Parathyroid adenoma (tissue), 2 donors: ENCODE results near the gene GALNT9.
A peak's percentile ranks its signal among the peaks of the same experiment; 100 is the strongest.

Source experiments
- H2AFZ ChIP-seq: fragments of 300-600 bp; sonication (generic); one replicate; pipeline ENCODE4 v1.7.0; 2017; ENCODE audit warnings: antibody characterized with exemption, mild to moderate bottlenecking
- H3K27ac ChIP-seq: fragments of 300-600 bp; sonication (generic); one replicate; pipeline ENCODE4 v1.7.0; 2017
- H3K27me3 ChIP-seq: fragments of 300-600 bp; sonication (generic); one replicate; pipeline ENCODE4 v1.7.0; 2017; ENCODE audit warnings: low read length; ENCODE audit not compliant: control insufficient read depth, insufficient read depth
- H3K36me3 ChIP-seq: fragments of 300-600 bp; sonication (generic); one replicate; pipeline ENCODE4 v1.7.0; 2017; ENCODE audit warnings: low read length; ENCODE audit not compliant: control insufficient read depth, insufficient read depth
- H3K4me1 ChIP-seq: fragments of 300-600 bp; sonication (generic); one replicate; pipeline ENCODE4 v1.7.0; 2017; ENCODE audit warnings: control low read depth
- H3K4me2 ChIP-seq: fragments of 300-600 bp; sonication (generic); one replicate; pipeline ENCODE4 v1.7.0; 2017; ENCODE audit warnings: low read length
- H3K4me3 ChIP-seq: fragments of 300-600 bp; sonication (generic); one replicate; pipeline ENCODE4 v1.7.0; 2017; ENCODE audit warnings: low read depth, low read length
- H3K79me2 ChIP-seq: fragments of 300-600 bp; sonication (generic); one replicate; pipeline ENCODE4 v1.7.0; 2017; ENCODE audit warnings: control low read depth
- H3K9ac ChIP-seq: fragments of 300-600 bp; sonication (generic); one replicate; pipeline ENCODE4 v1.7.0; 2017; ENCODE audit warnings: mild to moderate bottlenecking
- H3K9me3 ChIP-seq: fragments of 300-600 bp; sonication (generic); one replicate; pipeline ENCODE4 v1.7.0; 2017; ENCODE audit warnings: low read length; ENCODE audit not compliant: control insufficient read depth
- TF ChIP-seq, protein P1 (sequence below): fragments of 300-600 bp; sonication (generic); IDR thresholded peaks from one replicate; pipeline ENCODE4 v1.7.0; 2017; ENCODE audit warnings: antibody characterized with exemption, mild to moderate bottlenecking
- donor health status: primary hyperparathyroidism.

Gene GALNT9

DNA sequence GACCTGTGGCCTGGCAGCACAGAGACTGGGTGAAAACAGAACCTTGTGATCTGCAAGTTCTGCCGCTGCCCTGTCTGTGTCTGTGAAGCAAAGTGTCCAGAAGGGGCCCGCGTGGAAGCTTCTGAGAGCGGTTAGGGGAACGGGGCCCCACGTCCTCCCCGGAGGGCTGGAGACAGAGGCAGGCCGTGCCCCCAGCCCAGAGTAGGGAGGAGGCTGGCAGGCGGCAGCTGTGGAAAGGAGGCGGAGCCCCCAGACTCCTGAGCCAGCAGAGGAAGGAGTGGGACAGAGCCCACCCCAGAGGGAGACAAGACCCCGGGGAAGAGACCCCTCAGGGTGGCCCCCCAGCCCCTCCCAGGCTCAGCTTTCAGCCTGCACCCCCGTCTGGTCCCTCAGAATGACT is 49.0 kb downstream of the GALNT9 start:
- peaks cover 3% of the 10 kb centered on the region for H3K27me3 ChIP-seq
- peak overlapping the region; percentile 99 for H3K27ac ChIP-seq
- no peaks in the 10 kb centered on the region for H3K79me2 ChIP-seq
- H3K9ac ChIP-seq: no peak overlapping the region
- H2AFZ ChIP-seq: no peak overlapping the region
- TF ChIP-seq, protein P1, sequence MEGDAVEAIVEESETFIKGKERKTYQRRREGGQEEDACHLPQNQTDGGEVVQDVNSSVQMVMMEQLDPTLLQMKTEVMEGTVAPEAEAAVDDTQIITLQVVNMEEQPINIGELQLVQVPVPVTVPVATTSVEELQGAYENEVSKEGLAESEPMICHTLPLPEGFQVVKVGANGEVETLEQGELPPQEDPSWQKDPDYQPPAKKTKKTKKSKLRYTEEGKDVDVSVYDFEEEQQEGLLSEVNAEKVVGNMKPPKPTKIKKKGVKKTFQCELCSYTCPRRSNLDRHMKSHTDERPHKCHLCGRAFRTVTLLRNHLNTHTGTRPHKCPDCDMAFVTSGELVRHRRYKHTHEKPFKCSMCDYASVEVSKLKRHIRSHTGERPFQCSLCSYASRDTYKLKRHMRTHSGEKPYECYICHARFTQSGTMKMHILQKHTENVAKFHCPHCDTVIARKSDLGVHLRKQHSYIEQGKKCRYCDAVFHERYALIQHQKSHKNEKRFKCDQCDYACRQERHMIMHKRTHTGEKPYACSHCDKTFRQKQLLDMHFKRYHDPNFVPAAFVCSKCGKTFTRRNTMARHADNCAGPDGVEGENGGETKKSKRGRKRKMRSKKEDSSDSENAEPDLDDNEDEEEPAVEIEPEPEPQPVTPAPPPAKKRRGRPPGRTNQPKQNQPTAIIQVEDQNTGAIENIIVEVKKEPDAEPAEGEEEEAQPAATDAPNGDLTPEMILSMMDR: no peak
- H3K4me3 ChIP-seq: no peak overlapping the region
- peaks cover 42% of the 10 kb centered on the region for H3K4me1 ChIP-seq
- H3K9me3 ChIP-seq: no peaks in the 10 kb centered on the region
- no peaks in the 10 kb centered on the region for H3K36me3 ChIP-seq
- H3K4me2 ChIP-seq: no peak overlapping the region

DNA sequence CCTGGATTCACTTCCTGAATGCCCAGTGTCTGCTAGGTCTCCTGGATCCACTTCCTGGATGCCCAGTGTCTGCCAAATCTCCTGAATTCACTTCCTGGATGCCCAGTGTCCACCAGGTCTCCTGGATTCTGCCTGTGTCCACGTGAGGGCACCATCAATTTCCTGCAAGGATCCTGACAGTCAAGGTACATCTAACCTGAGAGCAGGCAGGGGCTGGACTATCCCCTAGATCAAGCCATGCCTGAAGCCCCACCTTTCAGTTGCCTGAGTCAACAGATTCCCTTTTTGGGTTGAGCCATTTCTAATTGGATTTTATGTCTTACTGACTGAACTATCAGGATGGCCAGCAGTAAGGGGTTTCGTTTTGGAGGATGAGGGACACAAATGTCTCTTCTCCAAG is 49.5 kb downstream of the GALNT9 start:
- no peak overlapping the region for H3K9ac ChIP-seq
- H3K27ac ChIP-seq: peak overlapping the region; percentile 27
- H3K4me2 ChIP-seq: no peak overlapping the region
- H3K36me3 ChIP-seq: no peaks in the 10 kb centered on the region
- H3K9me3 ChIP-seq: no peaks in the 10 kb centered on the region
- TF ChIP-seq, protein P1: no peak
- H3K4me3 ChIP-seq: no peak overlapping the region
- H3K79me2 ChIP-seq: no peaks in the 10 kb centered on the region
- H3K4me1 ChIP-seq: peaks cover 46% of the 10 kb centered on the region
- peaks cover 3% of the 10 kb centered on the region for H3K27me3 ChIP-seq
- no peak overlapping the region for H2AFZ ChIP-seq

DNA sequence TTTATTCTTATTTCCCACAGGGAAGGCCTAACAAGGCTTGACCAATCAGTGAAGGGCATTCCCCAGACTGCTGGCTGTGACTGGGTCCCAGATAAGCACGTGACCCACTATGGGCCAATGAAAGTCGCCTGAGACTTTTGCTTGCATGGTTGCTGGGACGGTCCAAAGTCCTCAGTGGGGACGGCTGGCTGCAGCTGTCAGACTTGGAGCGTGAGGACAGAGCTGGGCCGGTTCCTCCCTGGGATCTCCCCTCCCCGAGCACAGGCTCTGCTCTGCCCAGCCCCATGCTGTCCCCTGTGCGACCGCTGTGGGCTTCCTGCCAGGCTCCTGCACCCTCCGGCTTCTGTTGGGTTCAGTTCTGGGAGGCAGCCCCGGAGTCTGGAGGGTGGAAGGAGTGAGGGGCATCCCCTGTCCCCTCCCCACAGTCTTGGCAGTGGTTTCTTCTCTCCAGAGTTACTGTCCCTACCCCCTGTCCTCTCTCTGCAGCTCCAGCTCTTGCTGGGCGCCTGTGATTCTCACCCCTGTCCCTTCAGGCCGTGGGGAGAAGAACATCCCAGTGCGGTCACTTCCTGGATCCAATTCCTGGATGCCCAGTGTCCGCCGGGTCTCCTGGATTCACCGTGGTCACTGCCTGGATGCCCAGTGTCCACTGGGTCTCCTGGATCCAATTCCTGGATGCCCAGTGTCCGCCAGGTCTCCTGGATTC is 50.1 kb downstream of the GALNT9 start:
- Histone ChIP-seq H3K4me1 (peaks cover 44% of the 10 kb centered on the region), H3K4me2 (no peak overlapping the region), H2AFZ (no peak overlapping the region), H3K27me3 (peaks cover 3% of the 10 kb centered on the region), H3K36me3 (no peaks in the 10 kb centered on the region), H3K4me3 (no peak overlapping the region), H3K9ac (no peak overlapping the region), H3K9me3 (no peaks in the 10 kb centered on the region), H3K27ac (no peak overlapping the region), H3K79me2 (no peaks in the 10 kb centered on the region)
- TF ChIP-seq, protein P1: no peak

DNA sequence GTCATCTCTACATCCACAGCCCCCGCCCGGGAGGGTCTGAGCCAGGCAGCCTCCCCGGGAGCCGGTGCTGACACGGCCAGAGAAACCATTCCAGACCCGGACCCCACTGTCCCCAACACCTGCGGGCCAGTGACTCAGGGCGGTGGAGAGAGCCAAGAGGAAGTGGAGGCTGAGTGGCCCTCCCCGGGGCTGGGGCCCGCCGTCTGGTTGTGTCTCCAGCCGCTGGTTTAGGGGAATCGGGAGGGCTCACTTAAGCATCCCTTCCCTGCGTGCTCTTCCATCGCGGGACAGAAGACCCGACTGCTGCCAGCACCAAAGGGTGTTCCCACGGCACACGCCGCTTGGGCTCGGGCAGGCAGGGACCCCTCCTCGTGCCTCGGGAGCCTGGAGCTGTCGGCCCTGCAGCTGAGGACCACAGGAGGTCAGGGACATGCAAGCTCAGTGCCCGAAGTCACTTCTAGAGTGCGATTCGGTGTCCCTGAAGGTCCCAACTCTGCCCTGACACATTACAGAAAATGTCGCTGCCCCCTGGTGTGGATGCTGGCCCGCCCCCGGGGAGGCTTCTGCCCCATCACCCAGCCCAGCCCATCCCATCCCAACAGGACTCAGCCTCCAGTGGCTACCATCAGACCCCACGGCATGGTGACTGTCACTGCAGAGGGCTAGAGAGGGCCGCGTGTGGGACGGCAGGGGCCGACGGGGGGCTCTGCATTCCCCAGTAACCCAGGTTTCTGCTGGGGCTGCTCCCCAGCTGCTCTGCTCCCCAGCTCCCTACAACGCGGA is 50.8 kb downstream of the GALNT9 start:
- peaks cover 3% of the 10 kb centered on the region for H3K27me3 ChIP-seq
- no peaks in the 10 kb centered on the region for H3K36me3 ChIP-seq
- H3K27ac ChIP-seq: no peak overlapping the region
- H3K4me1 ChIP-seq: peaks cover 38% of the 10 kb centered on the region
- no peak overlapping the region for H3K4me2 ChIP-seq
- H2AFZ ChIP-seq: no peak overlapping the region
- H3K4me3 ChIP-seq: no peak overlapping the region
- no peak overlapping the region for H3K9ac ChIP-seq
- H3K79me2 ChIP-seq: no peaks in the 10 kb centered on the region
- H3K9me3 ChIP-seq: no peaks in the 10 kb centered on the region
- TF ChIP-seq, protein P1: no peak
